ENCODE measurements around the gene MPND.
"Not testable (repeated sequence)": the region's sequence is repeated elsewhere in the genome, so short reads cannot be mapped to it uniquely, and the experiment has no call there.

Gene MPND

DNA sequence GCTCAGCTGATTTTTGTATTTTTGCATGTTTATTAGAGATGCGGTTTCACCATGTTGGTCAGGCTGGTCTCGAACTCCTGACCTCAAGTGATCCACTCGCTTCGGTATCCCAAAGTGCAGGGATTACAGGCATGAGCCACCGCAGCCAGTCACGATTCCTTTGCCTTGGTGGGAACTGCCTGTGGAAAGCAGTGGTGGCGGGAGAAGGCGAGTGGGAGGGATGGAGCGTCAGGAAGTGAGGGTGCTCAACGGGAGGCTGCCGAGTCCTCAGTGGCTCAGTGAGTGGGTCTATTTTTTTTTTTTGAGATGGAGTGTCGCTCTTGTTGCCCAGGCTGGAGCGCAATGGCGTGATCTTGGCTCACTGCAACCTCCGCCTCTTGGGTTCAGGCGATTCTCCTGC, 5.9 kb downstream of the MPND start:
- not testable (repeated sequence) for DNase-seq (ENCODE audit: low read depth)

DNA sequence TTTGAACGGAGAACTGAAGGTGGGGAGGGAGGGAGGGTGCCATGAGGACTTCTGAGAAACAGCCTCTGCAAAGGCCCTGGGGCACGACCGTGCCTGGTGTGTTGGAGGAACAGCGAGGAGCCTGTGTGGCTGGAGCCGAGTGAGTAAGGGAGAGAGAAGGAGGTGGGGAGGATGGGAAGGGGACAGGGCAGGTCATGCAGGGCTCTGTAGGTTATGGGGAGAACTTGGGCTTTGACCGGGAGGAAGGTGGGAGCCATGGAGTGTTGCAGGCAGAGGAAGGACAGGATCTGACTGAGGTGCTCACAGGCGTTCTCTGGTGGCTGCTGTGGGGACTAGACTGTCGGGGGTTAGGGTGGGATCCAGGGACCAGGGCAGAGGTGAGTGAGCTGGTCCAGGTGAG, 6.7 kb downstream of the MPND start:
- no peak for DNase-seq (ENCODE audit: low read depth)

DNA sequence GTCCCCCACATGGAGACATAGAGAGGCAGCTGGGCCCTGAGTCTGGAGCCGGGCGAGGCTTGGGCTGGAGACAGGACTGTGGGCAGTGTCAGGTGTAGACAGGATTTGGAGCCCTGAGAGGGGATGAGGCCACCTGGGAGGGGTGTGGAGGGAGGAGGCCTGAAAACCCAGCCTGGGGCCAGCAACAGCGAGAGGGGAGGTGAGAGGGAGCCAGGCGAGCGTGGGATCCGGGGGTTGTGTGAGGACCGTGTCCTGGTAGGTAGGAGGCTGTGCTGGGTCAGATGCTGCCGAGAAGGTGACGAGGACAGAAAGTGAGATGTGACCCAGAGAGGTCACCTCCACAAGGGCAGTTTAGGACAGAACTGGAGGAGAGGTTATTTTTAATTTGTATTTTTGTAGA, 7.4 kb downstream of the MPND start:
- DNase-seq (ENCODE audit: low read depth), result no peak

DNA sequence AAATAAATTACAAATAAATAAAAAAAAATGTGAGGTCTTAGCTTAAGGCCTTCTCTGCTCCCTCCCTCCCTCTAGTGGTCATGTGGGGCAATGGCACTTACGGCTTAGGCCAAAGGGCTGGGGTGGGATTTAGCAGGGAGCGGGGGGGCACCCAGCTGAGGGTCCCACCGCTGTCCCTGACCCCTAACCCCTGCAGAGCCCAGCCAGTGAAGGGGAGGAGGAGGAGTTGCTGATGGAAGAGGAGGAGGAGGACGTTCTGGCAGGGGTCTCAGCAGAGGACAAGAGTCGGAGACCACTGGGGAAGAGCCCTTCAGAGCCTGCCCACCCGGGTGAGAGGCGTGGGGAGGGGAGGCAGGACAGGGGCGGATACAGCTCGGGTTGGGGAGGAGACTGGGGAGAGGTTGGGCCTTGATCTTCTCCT, 9.3 kb downstream of the MPND start:
- no peak for DNase-seq (ENCODE audit: low read depth)

DNA sequence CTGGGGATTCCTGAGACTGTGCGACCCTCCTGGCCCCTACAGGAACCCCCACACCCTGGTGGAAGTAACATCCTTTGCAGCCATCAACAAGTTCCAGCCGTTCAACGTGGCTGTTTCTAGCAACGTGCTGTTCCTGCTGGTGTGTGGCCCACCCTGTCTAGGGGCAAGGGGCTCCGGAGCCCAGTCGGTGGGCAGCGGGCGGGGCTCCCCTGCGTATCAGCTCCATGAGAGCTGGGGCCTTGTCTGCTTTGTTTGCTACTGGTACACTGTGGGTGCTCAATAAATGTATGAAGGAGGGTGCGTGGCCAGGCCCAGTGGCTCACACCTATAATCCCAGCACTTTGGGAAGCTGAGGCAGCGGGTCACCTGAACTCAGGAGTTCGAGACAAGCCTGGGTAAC, 10.9 kb downstream of the MPND start:
- DNase-seq (ENCODE audit: low read depth), result no peak

DNA sequence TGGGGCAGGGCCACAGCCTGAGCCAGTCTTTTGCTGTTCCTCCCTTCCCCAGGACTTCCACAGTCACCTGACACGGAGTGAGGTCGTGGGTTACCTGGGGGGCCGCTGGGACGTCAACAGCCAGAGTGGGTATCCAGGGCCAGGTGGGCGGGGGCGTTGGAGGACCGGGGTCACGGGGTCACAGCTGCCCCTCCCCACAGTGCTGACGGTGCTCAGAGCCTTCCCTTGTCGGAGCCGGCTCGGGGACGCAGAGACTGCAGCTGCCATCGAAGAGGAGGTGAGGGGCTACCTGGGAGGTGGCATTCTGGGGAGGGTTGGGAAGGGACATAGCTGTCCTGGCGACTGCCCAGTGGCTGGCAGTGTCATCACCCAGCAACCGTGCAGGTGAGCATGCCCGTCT, 11.5 kb downstream of the MPND start:
- DNase-seq (ENCODE audit: low read depth), result no peak

DNA sequence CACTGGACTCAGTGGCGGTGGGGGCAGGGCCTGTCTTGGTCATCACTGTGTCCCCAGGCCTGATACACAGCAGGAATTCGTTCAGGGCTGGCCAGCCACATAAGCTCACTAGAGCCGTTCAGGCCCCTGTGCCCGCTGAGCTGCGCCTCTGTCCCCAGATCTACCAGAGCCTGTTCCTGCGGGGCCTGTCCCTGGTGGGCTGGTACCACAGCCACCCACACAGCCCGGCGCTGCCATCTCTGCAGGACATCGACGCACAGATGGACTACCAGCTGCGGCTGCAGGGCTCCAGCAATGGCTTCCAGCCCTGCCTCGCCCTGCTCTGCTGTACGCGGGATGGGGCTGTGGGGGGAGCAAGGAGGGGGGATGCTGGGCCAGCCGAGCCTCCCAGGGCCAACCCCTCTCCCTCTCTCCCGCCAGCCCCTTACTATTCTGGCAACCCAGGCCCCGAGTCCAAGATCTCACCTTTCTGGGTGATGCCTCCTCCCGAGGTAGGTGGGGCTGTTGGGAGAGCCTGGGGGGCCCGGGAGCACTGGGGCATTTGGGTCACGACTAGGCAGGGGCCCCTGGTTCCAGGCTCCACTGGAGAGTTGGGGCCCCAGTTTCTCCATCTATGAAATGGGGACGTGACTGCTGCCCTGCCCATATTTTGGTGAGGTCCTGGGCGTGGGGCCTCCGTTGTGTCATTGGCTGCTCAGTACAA, 13.9 kb downstream of the MPND start:
- DNase-seq (ENCODE audit: low read depth), result no peak

DNA sequence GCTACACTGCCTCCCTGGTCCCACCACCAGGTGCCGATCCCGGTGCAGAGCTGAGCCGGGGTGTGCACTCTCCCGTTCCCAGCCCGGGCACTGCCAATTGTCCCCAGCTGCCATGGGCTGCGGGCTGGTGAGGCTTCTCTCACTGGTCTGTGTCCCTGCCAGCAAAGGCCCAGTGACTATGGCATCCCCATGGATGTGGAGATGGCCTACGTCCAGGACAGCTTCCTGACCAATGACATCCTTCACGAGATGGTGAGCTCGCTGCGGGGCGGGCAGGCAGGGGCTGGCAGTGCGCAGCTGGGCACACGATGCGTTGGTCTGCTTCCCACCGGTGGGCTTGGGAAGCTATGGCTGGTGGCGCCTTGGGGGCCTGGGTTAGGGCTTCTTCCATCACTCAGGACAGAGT, 14.6 kb downstream of the MPND start:
- DNase-seq (ENCODE audit: low read depth), result no peak

DNA sequence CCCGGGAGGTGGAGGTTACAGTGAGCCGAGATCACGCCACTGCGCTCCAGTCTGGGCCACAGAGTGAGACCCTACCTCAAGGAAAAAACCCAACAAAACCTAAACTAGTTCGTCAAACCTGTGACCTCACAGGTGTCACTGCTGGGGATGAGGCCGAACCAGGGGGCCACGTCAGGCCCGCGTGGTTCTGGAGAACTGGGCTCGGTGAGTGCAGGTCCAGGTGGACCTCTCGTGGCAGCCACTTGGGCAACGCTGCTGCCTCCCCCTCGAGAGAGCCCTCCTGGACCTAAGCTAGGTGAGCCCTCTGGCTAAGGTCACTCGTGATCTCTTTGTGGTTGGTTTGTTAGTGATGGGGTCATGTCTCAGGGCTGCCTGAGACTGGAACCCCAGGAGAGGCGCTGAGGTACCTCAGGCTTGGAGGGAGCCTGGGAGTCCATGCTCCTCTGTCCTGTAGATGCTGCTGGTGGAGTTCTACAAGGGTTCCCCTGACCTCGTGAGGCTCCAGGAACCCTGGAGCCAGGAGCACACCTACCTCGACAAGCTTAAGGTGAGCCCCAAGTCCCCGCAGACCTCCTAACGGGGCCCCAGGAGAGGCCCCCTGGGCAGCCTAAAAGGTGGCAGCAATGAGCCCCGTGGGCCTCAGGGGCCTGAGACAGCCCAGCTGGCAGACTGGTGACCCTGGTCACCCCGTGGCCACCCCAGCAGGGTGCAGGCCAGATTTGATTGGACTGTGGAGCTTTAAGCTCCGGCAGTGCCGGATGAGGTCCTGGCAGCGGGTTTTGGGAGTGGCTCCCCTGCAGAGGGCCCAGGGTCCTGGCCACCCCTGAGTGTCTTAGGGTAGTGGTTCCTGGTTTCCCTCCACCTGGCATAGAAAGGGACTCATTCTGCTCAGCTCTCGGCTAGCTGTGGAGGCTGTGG, 15.6 kb downstream of the MPND start:
- DNase-seq (ENCODE audit: low read depth), result no peak

DNA sequence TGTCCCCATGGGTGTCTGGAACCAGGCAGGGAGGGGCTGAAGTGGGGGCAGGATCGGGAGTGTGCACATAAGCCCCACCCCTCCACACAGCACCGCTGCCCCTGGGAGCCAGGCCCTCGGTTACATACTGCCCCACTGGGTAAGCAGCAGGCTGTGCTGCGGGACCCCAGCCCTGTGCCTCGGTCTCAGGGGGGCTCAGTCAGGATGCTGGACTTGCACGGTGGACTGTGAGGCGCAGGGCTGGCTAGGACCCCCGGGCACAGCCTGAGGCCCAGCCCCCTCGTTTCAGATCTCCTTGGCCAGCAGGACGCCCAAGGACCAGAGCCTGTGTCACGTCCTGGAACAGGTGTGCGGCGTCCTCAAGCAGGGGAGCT, 16.3 kb downstream of the MPND start:
- no peak for DNase-seq (ENCODE audit: low read depth)

DNA sequence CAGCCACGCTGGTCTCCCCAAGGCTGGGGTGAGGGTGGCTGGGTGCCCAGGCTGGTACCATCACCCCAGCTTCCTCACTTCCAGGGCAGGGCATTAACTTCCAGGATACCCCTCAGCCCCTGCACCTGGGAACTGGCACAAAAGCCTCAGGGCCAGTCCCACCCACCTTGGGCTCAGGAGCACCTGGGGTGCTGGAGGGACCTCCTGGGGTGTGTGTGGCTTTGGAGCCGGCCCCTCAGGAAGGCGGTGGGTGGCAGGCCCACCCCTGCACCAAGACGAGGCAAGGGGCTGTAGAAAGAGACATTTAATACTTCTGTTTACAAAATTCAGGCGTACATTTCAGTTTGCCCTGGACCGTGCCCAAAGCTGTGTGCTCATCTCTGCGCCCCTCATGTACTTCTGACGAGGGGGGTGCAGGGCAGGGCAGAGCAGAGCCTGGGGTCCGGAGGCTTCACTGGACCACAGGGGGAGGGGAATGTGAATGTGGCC, 16.8 kb downstream of the MPND start:
- DNase-seq (ENCODE audit: low read depth), result no peak

DNA sequence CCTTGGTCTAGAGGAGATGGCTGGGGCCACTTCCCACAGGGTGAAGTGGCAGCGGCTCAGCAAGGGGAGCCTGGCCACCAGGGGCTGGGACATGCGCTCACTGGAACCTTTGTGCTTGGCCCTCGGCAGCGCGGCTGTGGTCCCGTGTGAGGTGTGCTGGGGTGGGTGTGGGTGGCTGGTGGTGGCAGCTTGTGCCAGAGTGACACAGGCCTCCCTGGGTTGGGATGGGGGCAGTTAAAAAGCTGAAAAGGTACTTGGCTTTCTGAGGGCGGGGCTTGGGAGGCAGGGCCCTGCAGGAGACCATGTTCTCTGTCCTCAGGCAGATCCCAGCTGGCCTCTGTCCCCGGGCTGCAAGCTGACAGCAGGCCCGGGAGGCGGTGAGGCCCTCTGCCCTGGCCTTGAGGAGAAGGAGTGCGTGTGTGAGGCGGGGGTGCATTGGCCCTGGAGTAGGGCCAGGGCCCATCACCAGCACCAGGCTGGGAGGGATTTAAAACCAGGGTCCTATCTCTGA, 17.3 kb downstream of the MPND start:
- no peak for DNase-seq (ENCODE audit: low read depth)

DNA sequence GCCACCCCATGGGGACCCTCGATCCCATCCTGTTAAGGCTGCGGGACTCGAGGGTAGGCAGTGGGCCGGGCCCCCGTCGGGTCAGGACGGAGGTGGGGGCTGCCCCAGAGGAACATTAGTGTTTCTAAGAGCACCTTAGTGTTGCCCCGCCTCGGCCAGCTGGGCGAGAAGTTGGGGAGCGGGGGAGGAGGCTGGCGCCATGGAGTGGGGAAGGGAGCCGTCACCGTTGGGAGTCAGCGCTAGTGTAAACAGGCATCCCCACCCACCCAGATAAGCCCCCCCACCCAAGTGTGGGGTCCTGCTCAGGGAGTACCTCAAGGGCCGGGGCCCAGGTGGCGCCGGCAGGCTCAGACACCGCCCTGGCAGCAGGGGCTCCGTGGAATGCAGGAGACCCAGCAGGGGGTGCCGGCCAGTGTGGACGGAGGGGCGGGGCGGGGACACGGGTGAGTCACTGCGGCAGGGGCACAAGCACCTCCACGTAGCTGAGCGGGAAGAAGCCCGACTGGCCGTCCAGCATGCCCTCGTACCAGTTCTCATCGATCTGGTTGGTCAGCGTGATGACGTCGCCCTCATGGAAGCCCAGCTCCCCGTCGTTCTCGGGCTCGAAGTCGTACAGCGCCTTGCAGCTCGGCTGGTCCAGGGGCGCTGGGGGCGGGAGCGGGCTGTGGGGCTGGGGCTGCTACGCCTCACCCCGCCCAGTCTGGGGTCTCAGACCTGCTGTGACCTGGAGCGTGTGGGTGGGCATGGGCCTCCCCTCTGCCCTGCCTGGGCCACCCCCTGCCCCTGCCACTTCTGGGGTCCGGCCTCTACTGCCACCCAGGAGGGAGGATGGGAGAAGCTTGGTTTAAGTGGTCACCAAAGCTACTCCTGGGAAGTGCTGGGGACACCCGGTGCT, 18.0 kb downstream of the MPND start:
- no peak for DNase-seq (ENCODE audit: low read depth)

DNA sequence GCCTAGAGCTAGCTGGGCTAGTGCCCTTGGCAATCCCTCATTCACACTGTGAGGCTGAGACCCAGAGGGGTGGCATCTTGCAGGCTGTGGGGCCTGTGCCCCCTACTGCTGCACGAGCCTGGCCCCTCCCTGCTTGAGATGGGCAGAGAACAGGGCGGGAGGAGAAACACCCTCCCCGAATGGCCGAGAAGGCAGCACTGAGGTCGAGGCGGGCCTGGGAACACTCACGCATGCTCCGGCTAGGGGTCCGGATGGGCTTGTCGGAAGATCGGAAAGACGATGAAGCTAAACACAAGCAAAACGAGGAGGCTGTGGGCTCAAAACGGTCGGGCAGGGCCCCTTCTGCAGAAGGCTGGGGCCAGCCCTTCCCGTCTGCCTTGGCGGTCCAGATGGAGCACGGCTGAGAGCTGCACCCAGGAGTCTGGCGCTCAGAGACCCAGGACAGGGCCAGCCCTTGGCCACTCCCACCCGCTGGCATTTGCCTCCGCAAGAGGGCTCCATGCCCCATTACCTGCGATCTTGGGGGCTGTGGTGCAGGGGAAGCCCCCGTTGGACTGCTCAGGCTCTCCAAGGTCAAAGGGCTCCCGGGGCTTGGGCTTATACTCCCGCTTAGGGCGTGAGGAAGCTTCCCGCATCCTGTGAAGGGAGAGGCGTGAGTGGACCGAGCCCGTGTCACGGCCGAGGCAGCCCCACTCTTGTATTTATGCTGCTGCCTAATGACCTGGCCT, 18.9 kb downstream of the MPND start:
- DNase-seq (ENCODE audit: low read depth), result no peak

DNA sequence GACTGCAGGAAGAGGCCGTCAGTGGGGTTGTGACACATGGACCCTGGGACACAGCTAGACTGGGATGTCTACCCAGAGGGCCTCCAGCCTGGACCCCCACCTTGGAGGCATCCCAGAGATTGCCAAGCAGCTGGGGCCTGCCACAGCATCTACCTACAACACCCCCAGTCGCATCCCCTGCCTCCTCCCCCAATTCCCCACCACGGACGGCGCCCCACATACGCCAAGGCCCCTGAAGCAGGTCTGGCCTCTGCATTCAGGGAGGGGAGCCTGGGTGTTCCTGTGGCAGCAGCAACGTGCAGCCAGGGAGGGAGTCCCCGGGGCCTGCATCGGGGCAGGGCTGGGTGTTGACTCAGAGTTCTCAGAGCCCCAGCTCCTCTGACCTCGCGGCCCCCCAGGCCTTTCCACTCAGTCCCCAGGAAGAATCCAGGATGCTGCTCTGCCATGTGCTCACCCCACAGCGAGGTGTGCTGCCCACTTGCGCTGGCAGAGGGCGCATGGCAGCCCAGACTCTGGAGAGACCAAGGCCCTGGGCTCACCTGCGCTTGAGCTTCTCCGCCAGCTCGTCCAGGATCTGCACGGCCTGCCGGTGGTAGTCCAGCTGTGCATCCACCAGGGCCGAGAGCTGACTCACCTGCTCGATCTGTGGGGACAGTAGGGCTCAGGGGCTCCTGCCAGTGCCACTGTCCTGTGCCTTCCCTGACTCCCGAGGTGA, 19.6 kb downstream of the MPND start:
- no peak for DNase-seq (ENCODE audit: low read depth)

DNA sequence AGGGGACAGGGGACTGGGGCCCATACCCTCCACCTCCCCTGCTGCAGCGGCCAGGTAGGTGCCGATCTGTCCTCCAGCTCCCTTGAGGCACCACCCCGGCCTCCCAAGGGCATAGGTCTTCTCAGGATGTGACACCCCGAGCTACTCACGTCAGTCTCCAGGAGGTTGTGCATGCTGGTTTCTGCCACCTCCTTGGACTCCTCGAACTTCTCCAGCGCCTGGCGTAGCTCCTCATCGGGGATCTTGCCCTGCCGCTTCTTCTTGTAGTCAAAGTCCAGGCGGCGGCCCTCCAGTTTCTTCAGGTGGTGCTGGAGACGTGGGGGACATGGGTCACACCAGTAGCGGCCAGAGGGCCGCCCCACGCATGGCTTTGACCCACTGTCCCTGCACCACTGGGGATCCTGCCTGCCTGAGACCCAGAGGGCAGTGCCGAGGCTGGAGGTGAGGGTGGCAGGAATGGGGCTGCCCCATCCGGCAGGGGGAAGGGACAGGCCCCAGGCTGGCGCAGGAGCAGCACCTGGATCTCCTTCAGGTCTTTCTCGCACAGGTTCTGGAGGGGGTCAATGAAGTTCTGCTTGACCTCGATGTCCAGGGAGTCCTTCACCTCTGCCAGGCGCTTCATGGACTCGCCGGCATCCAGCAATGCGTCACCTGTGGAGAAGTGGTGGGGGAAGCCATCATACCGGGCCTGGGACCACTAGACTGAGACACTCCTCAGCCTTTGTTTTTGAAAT, 20.4 kb downstream of the MPND start:
- DNase-seq (ENCODE audit: low read depth), result no peak

DNA sequence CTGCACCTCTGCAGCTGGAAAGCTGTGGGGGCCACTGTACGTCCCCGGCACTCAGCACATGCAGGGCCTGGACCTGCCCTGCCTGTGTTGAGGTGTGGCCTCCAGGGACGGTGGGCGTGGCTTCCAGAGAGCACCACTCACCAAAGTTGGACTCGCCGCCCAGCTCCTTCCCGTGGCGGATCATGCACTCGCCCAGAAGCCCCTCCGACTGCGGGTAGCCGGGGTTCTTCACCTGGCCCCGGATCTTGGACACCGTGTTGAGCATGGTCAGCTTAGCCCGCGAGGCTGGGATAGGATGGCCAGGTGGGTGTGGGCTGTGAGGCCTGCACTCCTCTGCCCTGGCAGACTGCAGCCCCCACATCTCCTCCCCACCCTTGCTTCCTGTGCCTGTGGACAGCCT, 22.0 kb downstream of the MPND start:
- DNase-seq (ENCODE audit: low read depth), result no peak

DNA sequence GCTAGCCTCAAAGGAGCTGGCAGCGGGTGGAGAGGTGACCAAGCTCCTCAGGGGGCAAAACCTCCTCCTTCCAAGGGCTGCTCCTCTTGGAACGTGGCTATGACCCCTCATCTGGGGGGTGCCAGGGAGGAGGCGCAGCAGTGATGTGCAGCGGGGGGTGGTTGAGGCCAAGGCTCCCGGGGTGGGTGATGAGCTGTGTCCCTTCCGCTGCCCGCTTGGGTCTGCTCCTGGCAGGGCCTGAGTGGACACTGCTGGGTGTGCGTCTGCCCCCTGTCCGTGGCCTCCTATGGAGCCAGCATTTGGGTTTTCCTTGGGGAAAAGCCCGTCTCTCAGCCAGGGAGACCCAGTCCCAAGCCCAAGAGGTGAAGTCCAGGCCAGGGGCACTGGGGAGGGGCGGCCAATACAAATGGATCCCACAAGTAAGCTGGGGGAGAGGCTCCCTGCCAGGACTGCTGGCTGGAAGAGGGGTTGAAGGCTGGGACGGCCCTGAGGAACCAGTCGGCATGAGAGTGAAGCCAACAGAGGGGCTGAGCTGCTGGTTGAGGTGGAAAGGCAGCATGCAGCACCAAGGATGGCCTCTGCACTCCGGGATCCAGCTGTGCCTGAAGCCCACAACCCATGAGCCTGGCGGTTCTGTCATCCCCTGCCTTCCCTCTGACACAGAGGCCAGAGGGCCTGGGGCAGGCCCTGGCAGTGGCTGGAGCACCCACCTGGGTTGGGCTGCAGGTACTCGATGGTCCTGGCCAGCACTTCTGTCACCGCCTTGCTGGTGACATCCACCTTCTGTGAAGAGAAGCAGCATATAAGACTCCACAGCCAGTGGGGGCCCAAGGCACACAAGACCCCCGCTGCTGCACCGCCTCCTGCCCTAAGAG, 22.7 kb downstream of the MPND start:
- DNase-seq (ENCODE audit: low read depth), result no peak
